Islet precursor cell (in vitro differentiated cells): ENCODE measurements around the gene PYCARD.
A peak's percentile ranks its signal among the peaks of the same experiment; 100 is the strongest.
"Not testable (repeated sequence)": the region's sequence is repeated elsewhere in the genome, so short reads cannot be mapped to it uniquely, and the experiment has no call there.

Experiments used
- DNase-seq: peaks from one replicate; pipeline ENCODE4 v3.0.0-alpha.2; 2018

Gene PYCARD

GRCh38 chr16:31202414-31203375 is at the start of gene PYCARD:
Gene PYCARD (minus strand): TSS chr16:31202760. CDS start chr16:31202690, 70 bp downstream.
- DNase-seq, result peak; percentile 79

GRCh38 chr16:31251435-31251834 is 48.9 kb upstream of the PYCARD start:
- DNase-seq, result no peak

DNA sequence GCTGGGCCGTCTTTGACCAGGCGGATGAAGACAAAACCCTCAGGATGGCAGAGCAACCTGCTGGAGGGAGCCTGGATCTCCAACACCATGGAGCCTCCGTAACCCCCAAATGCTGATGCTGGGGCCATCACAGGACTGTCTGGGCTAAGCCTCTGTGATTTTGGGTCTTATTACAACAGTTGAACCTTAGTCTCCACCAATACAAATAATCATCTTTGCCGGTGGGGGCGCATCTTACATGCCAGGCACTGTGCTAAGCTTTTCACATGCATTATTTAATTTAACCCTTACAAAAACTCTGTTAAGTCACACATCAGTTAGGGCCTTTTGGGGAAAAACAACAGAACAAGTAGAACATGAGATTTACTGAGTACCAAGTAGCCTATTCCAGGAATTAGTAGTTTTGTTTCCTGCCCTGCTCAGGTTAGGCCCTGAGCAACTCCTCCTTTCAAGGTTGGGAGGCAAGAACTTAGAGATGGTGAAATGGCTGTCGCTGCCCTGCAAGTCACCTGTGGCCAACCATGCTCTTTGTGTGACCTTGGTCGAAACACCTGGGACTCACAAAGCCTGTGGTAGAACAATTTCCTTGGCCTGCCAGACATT is 48.3 kb upstream of the PYCARD start:
- no peak for DNase-seq

GRCh38 chr16:31248344-31248743 is 45.8 kb upstream of the PYCARD start:
- no peak for DNase-seq

- DNase-seq, result no peak
Observed at GRCh38 chr16:31246296-31246695, 43.7 kb upstream of the PYCARD start.

GRCh38 chr16:31245598-31245997 is 43.0 kb upstream of the PYCARD start:
- DNase-seq, result not testable (repeated sequence)

DNA sequence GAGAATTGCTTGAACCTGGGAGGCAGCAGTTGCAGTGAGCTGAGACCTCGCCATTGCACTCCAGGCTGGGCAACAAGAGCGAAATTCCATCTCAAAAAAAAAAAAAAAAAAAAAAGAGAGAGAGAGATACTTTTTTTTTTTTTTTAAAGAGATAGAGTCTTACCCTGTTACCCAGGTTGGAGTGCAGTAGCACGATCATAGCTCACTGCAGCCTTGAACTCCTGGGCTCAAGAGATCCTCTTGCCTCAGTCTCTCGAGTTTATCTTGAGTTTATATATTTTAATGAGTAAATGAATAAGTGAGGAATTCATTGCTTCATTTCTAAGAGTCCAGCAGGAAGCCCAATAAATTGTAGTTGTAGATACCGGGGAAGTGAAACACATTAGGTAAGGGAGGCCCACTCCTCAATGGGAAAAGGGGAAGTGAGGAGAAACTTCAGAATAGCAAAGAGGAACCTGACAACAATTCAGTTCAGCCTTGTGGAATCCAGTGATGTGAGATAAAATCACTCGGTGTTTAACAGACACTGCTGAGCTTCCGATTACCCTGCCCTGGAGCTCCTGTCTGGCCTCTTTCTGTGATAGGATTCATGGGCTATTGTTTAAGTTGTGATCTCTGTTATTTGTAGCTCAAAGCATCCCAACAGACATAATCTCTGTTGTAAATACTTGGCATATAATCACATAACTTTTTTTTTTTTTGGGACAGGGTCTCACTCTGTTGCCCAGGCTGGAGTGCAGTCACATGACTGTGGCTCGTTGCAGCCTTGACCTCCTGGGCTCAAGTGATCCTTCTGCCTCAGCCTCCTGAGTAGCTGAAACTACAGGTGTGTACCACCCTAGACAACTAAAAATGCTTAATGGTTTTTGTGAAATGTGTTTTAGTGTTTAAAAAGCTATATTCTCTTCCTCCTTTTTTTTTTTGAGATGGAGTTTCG is 41.4 kb upstream of the PYCARD start:
- no peak for DNase-seq

- DNase-seq, result no peak
Observed at GRCh38 chr16:31242206-31242605, 39.6 kb upstream of the PYCARD start.

- DNase-seq, result no peak
Observed at GRCh38 chr16:31238041-31238440, 35.5 kb upstream of the PYCARD start.

DNA sequence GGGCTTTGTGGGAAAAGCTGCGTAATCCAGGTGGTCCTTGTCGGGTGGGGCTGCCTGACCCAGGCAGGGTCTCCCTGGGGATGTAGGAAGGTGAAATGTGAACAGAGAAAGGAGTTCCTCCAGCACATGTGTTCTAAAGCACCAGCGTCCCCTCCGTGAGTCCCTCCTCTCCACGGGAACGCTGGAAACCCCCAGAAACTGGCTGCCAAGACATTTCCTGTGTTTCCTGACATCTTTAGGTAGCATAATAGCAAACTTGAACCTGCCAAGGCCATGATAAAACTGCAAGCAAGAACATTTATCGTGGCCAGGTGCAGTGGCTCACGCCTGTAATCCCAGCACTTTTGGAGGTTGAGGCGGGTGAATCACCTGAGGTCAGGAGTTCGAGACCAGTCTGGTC is 26.9 kb upstream of the PYCARD start:
- DNase-seq, result no peak

- DNase-seq, result no peak
Observed at GRCh38 chr16:31228206-31228605, 25.6 kb upstream of the PYCARD start.

- no peak for DNase-seq
Observed at GRCh38 chr16:31225193-31225592, 22.6 kb upstream of the PYCARD start.

DNA sequence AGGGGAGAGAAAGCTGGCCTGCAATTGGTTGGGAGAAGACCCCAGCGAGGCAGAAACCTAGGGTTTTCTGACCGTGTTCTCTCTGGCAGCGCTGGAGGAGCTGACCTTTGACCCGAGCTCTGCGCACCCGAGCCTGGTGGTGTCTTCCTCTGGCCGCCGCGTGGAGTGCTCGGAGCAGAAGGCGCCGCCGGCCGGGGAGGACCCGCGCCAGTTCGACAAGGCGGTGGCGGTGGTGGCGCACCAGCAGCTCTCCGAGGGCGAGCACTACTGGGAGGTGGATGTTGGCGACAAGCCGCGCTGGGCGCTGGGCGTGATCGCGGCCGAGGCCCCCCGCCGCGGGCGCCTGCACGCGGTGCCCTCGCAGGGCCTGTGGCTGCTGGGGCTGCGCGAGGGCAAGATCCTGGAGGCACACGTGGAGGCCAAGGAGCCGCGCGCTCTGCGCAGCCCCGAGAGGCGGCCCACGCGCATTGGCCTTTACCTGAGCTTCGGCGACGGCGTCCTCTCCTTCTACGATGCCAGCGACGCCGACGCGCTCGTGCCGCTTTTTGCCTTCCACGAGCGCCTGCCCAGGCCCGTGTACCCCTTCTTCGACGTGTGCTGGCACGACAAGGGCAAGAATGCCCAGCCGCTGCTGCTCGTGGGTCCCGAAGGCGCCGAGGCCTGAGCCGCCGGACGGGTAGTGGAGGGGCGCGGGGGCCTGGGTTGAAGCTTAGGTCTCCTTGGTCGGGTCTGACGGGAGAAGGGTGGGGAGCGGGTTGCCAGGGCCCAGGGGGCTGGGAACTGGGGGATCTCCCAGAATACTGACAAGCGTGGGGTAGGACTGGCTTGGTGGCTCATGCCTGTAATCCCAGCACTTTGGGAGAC is 21.8 kb upstream of the PYCARD start:
- DNase-seq, result no peak

GRCh38 chr16:31223044-31223443 is 20.5 kb upstream of the PYCARD start:
- no peak for DNase-seq

GRCh38 chr16:31221357-31222160 is 19.0 kb upstream of the PYCARD start:
- DNase-seq, result peak; percentile 37

GRCh38 chr16:31219154-31219741 is 16.7 kb upstream of the PYCARD start:
- peak; percentile 14 for DNase-seq

DNA sequence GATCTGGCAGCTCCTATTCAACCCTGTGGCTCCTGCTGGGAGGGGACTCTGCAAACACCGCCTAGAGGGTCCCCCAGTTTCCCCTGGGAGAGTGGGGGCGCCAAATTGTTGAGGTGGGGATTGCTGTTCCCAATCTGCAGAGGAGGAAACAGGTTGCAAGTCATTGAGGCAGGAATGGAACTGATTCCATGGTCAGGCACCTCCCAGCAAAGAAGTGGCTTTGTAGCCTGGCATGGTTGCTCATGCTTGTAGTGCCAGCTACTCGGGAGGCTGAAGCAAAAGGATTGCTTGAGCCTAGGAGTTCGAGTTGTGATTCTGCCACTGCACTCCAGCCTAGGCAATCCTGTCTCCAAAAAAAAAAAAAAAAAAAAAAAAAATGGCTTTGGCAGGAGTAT is 14.6 kb upstream of the PYCARD start:
- no peak for DNase-seq

DNA sequence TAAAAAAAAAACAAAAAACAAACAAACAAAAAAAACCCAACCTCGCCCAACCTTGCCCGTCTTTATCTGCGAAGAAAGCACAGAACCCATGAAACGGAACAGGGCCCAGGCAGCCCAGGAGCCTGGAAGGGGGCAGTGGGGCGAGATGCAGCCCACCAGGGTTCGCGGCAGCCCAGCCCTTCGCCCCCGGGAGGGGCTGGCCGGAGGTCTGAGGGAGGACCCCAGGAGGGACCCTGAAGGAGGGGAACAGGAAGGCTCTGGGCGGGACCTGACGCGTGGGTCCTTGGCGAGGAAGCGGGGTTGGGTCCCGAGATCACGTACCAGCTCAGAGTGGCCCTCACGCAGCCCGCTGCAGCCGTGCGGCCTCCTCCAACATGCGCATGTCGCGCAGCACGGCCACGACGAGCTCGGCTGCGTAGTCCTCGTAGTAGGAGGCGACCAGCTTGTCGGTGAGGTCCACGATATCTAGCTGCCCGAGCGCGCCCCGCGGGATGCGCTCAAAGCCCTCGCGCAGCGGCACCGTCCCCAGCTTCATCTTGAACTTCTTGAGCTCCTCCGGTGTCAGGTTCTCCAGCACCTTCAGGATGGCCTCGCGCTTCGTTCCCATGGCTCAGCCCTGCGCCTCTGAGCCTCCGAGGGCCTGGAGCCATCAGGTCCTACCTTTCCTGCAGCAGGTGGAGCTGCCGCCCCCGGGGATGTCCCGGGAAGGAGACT is 14.0 kb upstream of the PYCARD start, which contains the start of gene PYDC1:
PYDC1 (minus strand) TSS at position 714 of the 714 bp plus-strand sequence; CDS start at position 607, 107 bp downstream.
- DNase-seq, result no peak

GRCh38 chr16:31215287-31216162 is 13.0 kb upstream of the PYCARD start:
- DNase-seq, result peak; percentile 88
